Activated naive CD8-positive, alpha-beta T cell treated with anti-CD3 and anti-CD28 coated beads for 36 hours (primary cell): Measurements from ENCODE around the gene ITGA3. TPM values are rescaled to one million over a fixed set of nuclear protein-coding genes. Genes with fewer than 3 reads are reported as not detected.
"Not testable (repeated sequence)": the region's sequence is repeated elsewhere in the genome, so short reads cannot be mapped to it uniquely, and the experiment has no call there.

Experiments
- DNase-seq: peaks from one replicate; pipeline ENCODE4 v3.0.0; 2021
- H3K27ac Mint-ChIP-seq: one replicate; pipeline ENCODE4 v1.8.0; 2022; ENCODE audit warnings: mild to moderate bottlenecking, moderate library complexity, mixed read lengths
- H3K27me3 Mint-ChIP-seq: one replicate; pipeline ENCODE4 v1.8.0; 2022; ENCODE audit warnings: mild to moderate bottlenecking, mixed read lengths
- H3K36me3 Mint-ChIP-seq: one replicate; pipeline ENCODE4 v1.8.0; 2021; ENCODE audit warnings: mild to moderate bottlenecking, mixed read lengths
- H3K4me1 Mint-ChIP-seq: one replicate; pipeline ENCODE4 v1.8.0; 2021; ENCODE audit warnings: mixed read lengths
- H3K4me3 Mint-ChIP-seq: one replicate; pipeline ENCODE4 v1.8.0; 2022; ENCODE audit warnings: mild to moderate bottlenecking, moderate library complexity, mixed read lengths
- H3K9me3 Mint-ChIP-seq: one replicate; pipeline ENCODE4 v1.8.0; 2022; ENCODE audit warnings: mixed read lengths
- total RNA-seq, 2 experiments: library from RNA; stranded (reverse); gene quantifications; one replicate each; pipeline ENCODE4 v1.2.3, GENCODE V29; 2021

Gene ITGA3
- total RNA-seq, 2 experiments from 2014 or later, result 3.7 to 5.1 TPM

GRCh38 chr17:50027881-50028735 lies 27.8 kb upstream of the ITGA3 start:
- H3K27me3 Mint-ChIP-seq, result peaks cover 38% of the 10 kb centered on the region
- no peak overlapping the region for H3K27ac Mint-ChIP-seq
- peaks cover 8% of the 10 kb centered on the region for H3K4me1 Mint-ChIP-seq
- no peaks in the 10 kb centered on the region for H3K36me3 Mint-ChIP-seq
- H3K9me3 Mint-ChIP-seq, result no peaks in the 10 kb centered on the region
- H3K4me3 Mint-ChIP-seq, result no peak overlapping the region
- DNase-seq, result no peak

- peaks cover 38% of the 10 kb centered on the region for H3K27me3 Mint-ChIP-seq
- H3K27ac Mint-ChIP-seq, result no peak overlapping the region
Measured at GRCh38 chr17:50028736-50029120, 27.2 kb upstream of the ITGA3 start.

GRCh38 chr17:50029185-50029584 lies 26.7 kb upstream of the ITGA3 start:
- no peaks in the 10 kb centered on the region for H3K9me3 Mint-ChIP-seq
- H3K4me3 Mint-ChIP-seq, result no peak overlapping the region
- DNase-seq, result no peak
- no peak overlapping the region for H3K27ac Mint-ChIP-seq
- peaks cover 8% of the 10 kb centered on the region for H3K4me1 Mint-ChIP-seq
- H3K36me3 Mint-ChIP-seq, result no peaks in the 10 kb centered on the region
- H3K27me3 Mint-ChIP-seq, result peaks cover 40% of the 10 kb centered on the region

More at GRCh38 chr17:50028736-50029120, 27.2 kb upstream of the ITGA3 start:
- H3K36me3 Mint-ChIP-seq, result no peaks in the 10 kb centered on the region
- DNase-seq, result no peak
- H3K4me3 Mint-ChIP-seq, result no peak overlapping the region
- peaks cover 8% of the 10 kb centered on the region for H3K4me1 Mint-ChIP-seq
- H3K9me3 Mint-ChIP-seq, result no peaks in the 10 kb centered on the region

GRCh38 chr17:50033316-50033715 lies 22.6 kb upstream of the ITGA3 start:
- no peak for DNase-seq
- Mint-ChIP-seq H3K36me3 (no peaks in the 10 kb centered on the region), H3K27ac (no peak overlapping the region), H3K4me1 (peaks cover 2% of the 10 kb centered on the region), H3K9me3 (no peaks in the 10 kb centered on the region), H3K4me3 (no peak overlapping the region), H3K27me3 (peaks cover 28% of the 10 kb centered on the region)

GRCh38 chr17:50034498-50035364 lies 21.2 kb upstream of the ITGA3 start:
- peaks cover 19% of the 10 kb centered on the region for H3K27me3 Mint-ChIP-seq
- H3K4me3 Mint-ChIP-seq, result no peak overlapping the region
- no peak for DNase-seq
- no peaks in the 10 kb centered on the region for H3K4me1 Mint-ChIP-seq
- H3K27ac Mint-ChIP-seq, result no peak overlapping the region
- no peaks in the 10 kb centered on the region for H3K36me3 Mint-ChIP-seq
- no peaks in the 10 kb centered on the region for H3K9me3 Mint-ChIP-seq

- H3K4me1 Mint-ChIP-seq, result no peaks in the 10 kb centered on the region
- H3K4me3 Mint-ChIP-seq, result no peak overlapping the region
- H3K27me3 Mint-ChIP-seq, result peaks cover 15% of the 10 kb centered on the region
- no peaks in the 10 kb centered on the region for H3K9me3 Mint-ChIP-seq
- no peak overlapping the region for H3K27ac Mint-ChIP-seq
- no peaks in the 10 kb centered on the region for H3K36me3 Mint-ChIP-seq
- no peak for DNase-seq
Measured at GRCh38 chr17:50035421-50035879, 20.5 kb upstream of the ITGA3 start.

- Mint-ChIP-seq H3K27me3 (peaks cover 12% of the 10 kb centered on the region), H3K9me3 (no peaks in the 10 kb centered on the region), H3K4me1 (no peaks in the 10 kb centered on the region), H3K27ac (no peak overlapping the region), H3K4me3 (no peak overlapping the region), H3K36me3 (no peaks in the 10 kb centered on the region)
- no peak for DNase-seq
Measured at GRCh38 chr17:50035945-50036344, 20.0 kb upstream of the ITGA3 start.

GRCh38 chr17:50036455-50037261 lies 19.3 kb upstream of the ITGA3 start:
- Mint-ChIP-seq H3K4me1 (no peaks in the 10 kb centered on the region), H3K9me3 (no peaks in the 10 kb centered on the region), H3K27me3 (peaks cover 5% of the 10 kb centered on the region), H3K4me3 (no peak overlapping the region), H3K27ac (no peak overlapping the region), H3K36me3 (no peaks in the 10 kb centered on the region)
- DNase-seq, result no peak

- Mint-ChIP-seq H3K27ac (no peak overlapping the region), H3K4me3 (no peak overlapping the region), H3K27me3 (peaks cover 4% of the 10 kb centered on the region), H3K36me3 (no peaks in the 10 kb centered on the region), H3K4me1 (no peaks in the 10 kb centered on the region), H3K9me3 (no peaks in the 10 kb centered on the region)
- DNase-seq, result no peak
Measured at GRCh38 chr17:50037321-50038107, 18.4 kb upstream of the ITGA3 start.

GRCh38 chr17:50039058-50039457 lies 16.9 kb upstream of the ITGA3 start:
- H3K36me3 Mint-ChIP-seq, result no peaks in the 10 kb centered on the region
- H3K9me3 Mint-ChIP-seq, result no peaks in the 10 kb centered on the region
- no peak overlapping the region for H3K27ac Mint-ChIP-seq
- no peak overlapping the region for H3K4me3 Mint-ChIP-seq
- H3K27me3 Mint-ChIP-seq, result peaks cover 7% of the 10 kb centered on the region
- DNase-seq, result no peak
- H3K4me1 Mint-ChIP-seq, result no peaks in the 10 kb centered on the region

GRCh38 chr17:50040496-50040895 lies 15.4 kb upstream of the ITGA3 start:
- not testable (repeated sequence) for H3K27ac Mint-ChIP-seq, H3K27me3 Mint-ChIP-seq, H3K4me3 Mint-ChIP-seq, DNase-seq, H3K9me3 Mint-ChIP-seq, H3K36me3 Mint-ChIP-seq, H3K4me1 Mint-ChIP-seq

GRCh38 chr17:50042211-50042610 lies 13.7 kb upstream of the ITGA3 start:
- Mint-ChIP-seq H3K4me3 (no peak overlapping the region), H3K9me3 (no peaks in the 10 kb centered on the region), H3K36me3 (no peaks in the 10 kb centered on the region), H3K27ac (no peak overlapping the region), H3K27me3 (peaks cover 21% of the 10 kb centered on the region), H3K4me1 (no peaks in the 10 kb centered on the region)
- DNase-seq, result no peak

GRCh38 chr17:50043290-50044148 lies 12.4 kb upstream of the ITGA3 start:
- H3K9me3 Mint-ChIP-seq, result no peaks in the 10 kb centered on the region
- H3K36me3 Mint-ChIP-seq, result no peaks in the 10 kb centered on the region
- no peak overlapping the region for H3K4me3 Mint-ChIP-seq
- H3K27ac Mint-ChIP-seq, result no peak overlapping the region
- peaks cover 25% of the 10 kb centered on the region for H3K27me3 Mint-ChIP-seq
- no peak for DNase-seq
- peaks cover 6% of the 10 kb centered on the region for H3K4me1 Mint-ChIP-seq
